ENCODE data around the gene PSMD9.

DNA sequence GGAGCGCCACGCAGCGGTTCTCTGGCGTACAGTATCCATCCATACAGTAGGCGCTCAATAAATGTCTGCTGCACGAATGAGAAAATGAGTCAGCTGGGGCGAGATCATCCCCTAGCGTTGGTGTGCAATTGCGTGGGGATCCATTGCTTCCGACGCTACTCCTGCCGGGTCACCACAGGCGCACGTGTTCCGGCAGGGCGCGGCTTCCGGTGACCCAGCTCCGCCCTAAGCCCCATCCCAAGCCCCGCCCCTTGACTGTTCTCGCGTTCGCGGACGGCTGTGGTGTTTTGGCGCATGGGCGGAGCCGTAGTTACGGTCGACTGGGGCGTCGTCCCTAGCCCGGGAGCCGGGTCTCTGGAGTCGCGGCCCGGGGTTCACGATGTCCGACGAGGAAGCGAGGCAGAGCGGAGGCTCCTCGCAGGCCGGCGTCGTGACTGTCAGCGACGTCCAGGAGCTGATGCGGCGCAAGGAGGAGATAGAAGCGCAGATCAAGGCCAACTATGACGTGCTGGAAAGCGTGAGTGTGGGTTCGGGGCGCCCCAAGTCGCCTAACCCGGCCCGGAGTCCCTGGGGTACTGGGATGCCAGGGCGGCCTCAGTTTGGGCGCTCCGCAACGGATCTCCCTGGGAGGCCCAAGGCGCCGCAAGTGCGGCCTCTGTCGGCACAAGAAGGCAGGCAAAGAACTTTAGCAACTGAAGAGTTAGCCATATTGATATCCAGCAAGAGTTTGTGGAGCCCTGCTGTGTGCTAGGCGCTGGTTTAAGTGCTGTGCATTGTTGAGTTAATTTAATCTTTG is at the start of gene PSMD9:
- no peak for TF ChIP-seq EZH2 (IDR thresholded peaks at IDR 0.05; ENCODE audit: low read length)
- TF ChIP-seq, protein P1, sequence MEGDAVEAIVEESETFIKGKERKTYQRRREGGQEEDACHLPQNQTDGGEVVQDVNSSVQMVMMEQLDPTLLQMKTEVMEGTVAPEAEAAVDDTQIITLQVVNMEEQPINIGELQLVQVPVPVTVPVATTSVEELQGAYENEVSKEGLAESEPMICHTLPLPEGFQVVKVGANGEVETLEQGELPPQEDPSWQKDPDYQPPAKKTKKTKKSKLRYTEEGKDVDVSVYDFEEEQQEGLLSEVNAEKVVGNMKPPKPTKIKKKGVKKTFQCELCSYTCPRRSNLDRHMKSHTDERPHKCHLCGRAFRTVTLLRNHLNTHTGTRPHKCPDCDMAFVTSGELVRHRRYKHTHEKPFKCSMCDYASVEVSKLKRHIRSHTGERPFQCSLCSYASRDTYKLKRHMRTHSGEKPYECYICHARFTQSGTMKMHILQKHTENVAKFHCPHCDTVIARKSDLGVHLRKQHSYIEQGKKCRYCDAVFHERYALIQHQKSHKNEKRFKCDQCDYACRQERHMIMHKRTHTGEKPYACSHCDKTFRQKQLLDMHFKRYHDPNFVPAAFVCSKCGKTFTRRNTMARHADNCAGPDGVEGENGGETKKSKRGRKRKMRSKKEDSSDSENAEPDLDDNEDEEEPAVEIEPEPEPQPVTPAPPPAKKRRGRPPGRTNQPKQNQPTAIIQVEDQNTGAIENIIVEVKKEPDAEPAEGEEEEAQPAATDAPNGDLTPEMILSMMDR (optimal IDR thresholded peaks at IDR 0.05 in 1 of 3, IDR thresholded peaks at IDR 0.05 in 1 of 3, conservative IDR thresholded peaks at IDR 0.05 in 1 of 3; ENCODE audit: extremely low read depth in 1 of 3, insufficient read depth in 2 of 3, low read length in 3 of 3): peak; percentile 72 to 82 (median 73)
